PC-9 (cell line): ENCODE data around the gene VAPB.

Source experiments
- CTCF ChIP-seq: fragments of 200-600 bp; sonication (generic); conservative IDR thresholded peaks from 2 replicates; pipeline ENCODE4 v1.6.1; 2017; ENCODE audit warnings: mixed run types, antibody characterized with exemption, mild to moderate bottlenecking, moderate library complexity
- EZH2 ChIP-seq: fragments of 200-600 bp; sonication (generic); IDR thresholded peaks from 2 replicates; pipeline ENCODE4 v1.8.0; 2017; ENCODE audit warnings: antibody characterized with exemption, low read depth

- TF ChIP-seq CTCF: no peak
- TF ChIP-seq EZH2: no peak
These were observed 91.7 kb downstream of the VAPB start for GRCh38 chr20:58480551-58481336.
